H9 (cell line): Measurements from ENCODE around the gene TSPAN18. TPM values are rescaled to one million over a fixed set of nuclear protein-coding genes. Genes with fewer than 3 reads are reported as not detected.

Experiments used
- DNase-seq: peaks from one replicate; pipeline ENCODE4 v3.0.0-alpha.2; 2017
- H2AFZ ChIP-seq: one replicate; pipeline ENCODE4 v1.6.1; 2013; ENCODE audit warnings: mild to moderate bottlenecking, low read length, control low read depth, moderate library complexity
- H2AK5ac ChIP-seq: 2 replicates; pipeline ENCODE4 v1.6.1; 2013; ENCODE audit warnings: low read length, control low read depth, mixed read lengths; ENCODE audit not compliant: insufficient read length
- H2BK120ac ChIP-seq: one replicate; pipeline ENCODE4 v1.6.1; 2013; ENCODE audit warnings: low read depth, mild to moderate bottlenecking, low read length, control low read depth, inconsistent platforms; ENCODE audit not compliant: poor library complexity, severe bottlenecking
- H2BK12ac ChIP-seq: 2 replicates; pipeline ENCODE4 v1.6.1; 2013; ENCODE audit warnings: low read length, control low read depth, mixed read lengths, low read depth; ENCODE audit not compliant: insufficient read length
- H2BK15ac ChIP-seq: 2 replicates; pipeline ENCODE4 v1.6.1; 2013; ENCODE audit warnings: low read depth, low read length, control low read depth
- H2BK20ac ChIP-seq: one replicate; pipeline ENCODE4 v1.6.1; 2013; ENCODE audit warnings: low read depth, mild to moderate bottlenecking, low read length, control low read depth, inconsistent platforms; ENCODE audit not compliant: poor library complexity, severe bottlenecking
- H2BK5ac ChIP-seq: 2 replicates; pipeline ENCODE4 v1.6.1; 2013; ENCODE audit warnings: low read length, control low read depth, mixed read lengths; ENCODE audit not compliant: insufficient read length
- H3K14ac ChIP-seq: 2 replicates; pipeline ENCODE4 v1.6.1; 2013; ENCODE audit warnings: low read length, control low read depth; ENCODE audit not compliant: insufficient read depth
- H3K18ac ChIP-seq: 2 replicates; pipeline ENCODE4 v1.6.1; 2013; ENCODE audit warnings: low read depth, mild to moderate bottlenecking, mixed read lengths, low read length, control low read depth; ENCODE audit not compliant: insufficient read length
- H3K23ac ChIP-seq: 2 replicates; pipeline ENCODE4 v1.6.1; 2013; ENCODE audit warnings: low read length, control low read depth, mixed read lengths, low read depth; ENCODE audit not compliant: insufficient read length
- H3K23me2 ChIP-seq: 2 replicates; pipeline ENCODE4 v1.6.1; 2013; ENCODE audit warnings: low read depth, mild to moderate bottlenecking, mixed read lengths, low read length, control low read depth; ENCODE audit not compliant: insufficient read length, poor library complexity, severe bottlenecking
- H3K27ac ChIP-seq: 2 replicates; pipeline ENCODE4 v1.5.1; 2013; ENCODE audit warnings: low read length, control low read depth, mixed read lengths, low read depth; ENCODE audit not compliant: insufficient read length
- H3K27me3 ChIP-seq: 2 replicates; pipeline ENCODE4 v1.6.1; 2013; ENCODE audit warnings: low read length, control low read depth, inconsistent platforms; ENCODE audit not compliant: insufficient read depth
- H3K4ac ChIP-seq: 2 replicates; pipeline ENCODE4 v1.6.1; 2013; ENCODE audit warnings: low read depth, mild to moderate bottlenecking, control low read depth, inconsistent platforms, low read length, moderate library complexity
- H3K4me1 ChIP-seq: 2 replicates; pipeline ENCODE4 v1.6.1; 2013; ENCODE audit warnings: low read length, control low read depth, inconsistent platforms; ENCODE audit not compliant: insufficient read depth
- H3K4me2 ChIP-seq: 2 replicates; pipeline ENCODE4 v1.6.1; 2013; ENCODE audit warnings: low read length, control low read depth, mixed read lengths; ENCODE audit not compliant: insufficient read length, insufficient read depth
- H3K56ac ChIP-seq: 2 replicates; pipeline ENCODE4 v1.6.1; 2013; ENCODE audit warnings: low read depth, mild to moderate bottlenecking, mixed read lengths, low read length, control low read depth; ENCODE audit not compliant: insufficient read length
- H3K79me1 ChIP-seq: 2 replicates; pipeline ENCODE4 v1.6.1; 2013; ENCODE audit warnings: low read depth, mild to moderate bottlenecking, moderate library complexity, low read length, control low read depth, inconsistent platforms; ENCODE audit not compliant: insufficient read depth, poor library complexity, severe bottlenecking
- H3K79me2 ChIP-seq: 2 replicates; pipeline ENCODE4 v1.6.1; 2013; ENCODE audit warnings: low read length, control low read depth, inconsistent platforms; ENCODE audit not compliant: insufficient read depth
- H3K9ac ChIP-seq: 2 replicates; pipeline ENCODE4 v1.6.1; 2013; ENCODE audit warnings: low read length, control low read depth, mixed read lengths; ENCODE audit not compliant: insufficient read length; ENCODE audit errors: extremely low read depth
- H3K9me3 ChIP-seq: one replicate; pipeline ENCODE4 v1.6.1; 2013; ENCODE audit warnings: low read depth, low read length, inconsistent platforms; ENCODE audit not compliant: control insufficient read depth
- H3T11ph ChIP-seq: one replicate; pipeline ENCODE4 v1.6.1; 2013; ENCODE audit warnings: mild to moderate bottlenecking, low read length, control low read depth, inconsistent platforms
- H4K20me1 ChIP-seq: one replicate; pipeline ENCODE4 v1.6.1; 2013; ENCODE audit not compliant: control insufficient read depth, insufficient read length, insufficient read depth
- H4K5ac ChIP-seq: 2 replicates; pipeline ENCODE4 v1.6.1; 2013; ENCODE audit warnings: low read depth, mild to moderate bottlenecking, mixed read lengths, low read length, control low read depth; ENCODE audit not compliant: insufficient read length
- H4K8ac ChIP-seq: replicated peaks from 2 replicates; pipeline ENCODE4 v1.6.1; 2013; ENCODE audit warnings: low read length, control low read depth, mixed read lengths, low read depth; ENCODE audit not compliant: insufficient read length
- H4K91ac ChIP-seq: 2 replicates; pipeline ENCODE4 v1.6.1; 2013; ENCODE audit warnings: low read depth, mild to moderate bottlenecking, moderate library complexity, mixed read lengths, low read length, control low read depth; ENCODE audit not compliant: insufficient read length
- H3K27ac Mint-ChIP-seq, 3 experiments: 2 replicates in 2 of 3; 3 replicates in 1 of 3; pipeline ENCODE4 v1.8.0; 2020 to 2021; ENCODE audit warnings: mixed read lengths in 3 of 3, mild to moderate bottlenecking in 1 of 3, moderate library complexity in 1 of 3
- H3K27me3 Mint-ChIP-seq: 2 replicates; pipeline ENCODE4 v1.8.0; 2021; ENCODE audit warnings: low read depth, mild to moderate bottlenecking, moderate library complexity, mixed read lengths
- H3K36me3 Mint-ChIP-seq, 3 experiments: 2 replicates in 2 of 3; 3 replicates in 1 of 3; pipeline ENCODE4 v1.8.0; 2020 to 2021; ENCODE audit warnings: low read depth in 3 of 3, mixed read lengths in 3 of 3; ENCODE audit not compliant: insufficient read depth in 1 of 3
- H3K4me1 Mint-ChIP-seq, 2 experiments: 2 replicates each; pipeline ENCODE4 v1.8.0; 2020; ENCODE audit warnings: mixed read lengths in 2 of 2
- H3K4me3 Mint-ChIP-seq, 2 experiments: 2 replicates in 1 of 2; 3 replicates in 1 of 2; pipeline ENCODE4 v1.8.0; 2020 to 2021; ENCODE audit warnings: mild to moderate bottlenecking in 2 of 2, mixed read lengths in 2 of 2, moderate library complexity in 1 of 2
- H3K9me3 Mint-ChIP-seq, 2 experiments: 2 replicates in 1 of 2; 3 replicates in 1 of 2; pipeline ENCODE4 v1.8.0; 2020; ENCODE audit warnings: mild to moderate bottlenecking in 2 of 2, mixed read lengths in 2 of 2, moderate library complexity in 1 of 2
- CTCF ChIP-seq: fragments of 200-600 bp; sonication (generic); conservative IDR thresholded peaks from 3 replicates; pipeline ENCODE4 v1.8.0; 2021; ENCODE audit warnings: antibody characterized with exemption, mild to moderate bottlenecking
- WGBS: extraction: QIAGEN DNeasy Blood & Tissue Kit; methylation state at CpG from one replicate; pipeline ENCODE4 v1.1.7; 2013; ENCODE audit warnings: missing lambda C conversion rate, low lambda C conversion rate, mixed read lengths; ENCODE audit not compliant: insufficient read length; ENCODE audit errors: extremely low coverage; 5-methylcytosine and 5-hydroxymethylcytosine counted together
- total RNA-seq: library from RNA; stranded (reverse); gene quantifications from 2 replicates; pipeline ENCODE4 v1.2.1, GENCODE V29; 2021

Gene TSPAN18
- total RNA-seq, 1 experiment from 2014 or later: 25.3 TPM

GRCh38 chr11:44826922-44827643 lies 100.3 kb downstream of the TSPAN18 start:
- H3K56ac ChIP-seq: no peak overlapping the region
- no peaks in the 10 kb centered on the region for H3K79me2 ChIP-seq
- DNase-seq: no peak
- Mint-ChIP-seq H3K27ac (no peak overlapping the region), H3K27me3 (peaks cover 56% of the 10 kb centered on the region), H3K36me3 (peaks cover 3 to 7% (median 5%) of the 10 kb centered on the region in 3 experiments; a peak in 2 of 7 replicates), H3K9me3 (peaks cover 3 to 9% of the 10 kb centered on the region in 2 experiments; a peak in 4 of 5 replicates), H3K4me1 (peaks cover 40 to 45% of the 10 kb centered on the region in 2 experiments), H3K4me3 (no peak overlapping the region)
- H3K23me2 ChIP-seq: no peaks in the 10 kb centered on the region
- H4K8ac ChIP-seq: no peak overlapping the region
- H3K9me3 ChIP-seq: no peaks in the 10 kb centered on the region
- H2BK12ac ChIP-seq: no peak overlapping the region
- no peak overlapping the region for H2BK15ac ChIP-seq
- no peak overlapping the region for H2BK5ac ChIP-seq
- no peak overlapping the region for H3K18ac ChIP-seq
- no peak overlapping the region for H4K91ac ChIP-seq
- H2AFZ ChIP-seq: no peak overlapping the region
- no peak overlapping the region for H3K9ac ChIP-seq
- H3K27ac ChIP-seq: no peak overlapping the region
- no peak for TF ChIP-seq CTCF
- no peak overlapping the region for H2BK120ac ChIP-seq
- H3K4me2 ChIP-seq: no peak overlapping the region
- no peak overlapping the region; the same call in 1 of the 2 replicates for H3K14ac ChIP-seq
- no peak overlapping the region for H3K4ac ChIP-seq
- no peak overlapping the region for H4K5ac ChIP-seq
- no CpG with 5 or more reads among the region's 7 CpGs for WGBS
- no peak overlapping the region for H2AK5ac ChIP-seq
- H4K20me1 ChIP-seq: peaks cover under 1% of the 10 kb centered on the region
- no peak overlapping the region for H3T11ph ChIP-seq
- no peak overlapping the region for H2BK20ac ChIP-seq
- H3K4me1 ChIP-seq: peaks cover 12% of the 10 kb centered on the region; the same call in 1 of the 2 replicates
- H3K27me3 ChIP-seq: no peaks in the 10 kb centered on the region
- no peak overlapping the region for H3K23ac ChIP-seq
- H3K79me1 ChIP-seq: no peaks in the 10 kb centered on the region
